Measurements from ENCODE around the gene PARD3B. TPM values are rescaled to one million over a fixed set of nuclear protein-coding genes. Genes with fewer than 3 reads are reported as not detected.

PARD3B gene
- total and polyA plus RNA-seq, 2 of the 4 experiments (the other 2 are of a cell fraction): 3.3 to 15.6 TPM

GRCh38 chr2:204827701-204828590 lies 282.7 kb downstream of the PARD3B start:
- DNase-seq (no peak), ATAC-seq (ENCODE audit: low read depth) (no peak)
- H2AK9ac ChIP-seq (replicated peaks; ENCODE audit: low read depth, low read length, poor library complexity): no peak overlapping the region
- H2BK15ac ChIP-seq (ENCODE audit: low read depth, low read length): no peak overlapping the region
- no peak overlapping the region for H3K18ac ChIP-seq (ENCODE audit: low read depth, low read length)
- no peaks in the 10 kb centered on the region for H3K9me1 ChIP-seq (ENCODE audit: insufficient read depth, low read length)
- intact Hi-C loops (cut with micrococcal nuclease) (no loop called here), dilution Hi-C loops (cut with HindIII; ENCODE audit: low sequenced_read_pairs, unreplicated experiment) (no loop called here), in situ Hi-C loops (cut with MboI; ENCODE audit: low sequenced_read_pairs) (no loop called here)
- H3K4me1 ChIP-seq (ENCODE audit: control insufficient read depth, insufficient read depth, low read length): no peaks in the 10 kb centered on the region
- POLR2A ChIA-PET (ENCODE audit: unreplicated experiment): no interaction called here
- BruUV-seq (replicated peaks): no TSS peak
- H3K36me3 ChIP-seq (ENCODE audit: control insufficient read depth, insufficient read depth, low read length): no peaks in the 10 kb centered on the region
- no peak overlapping the region for H3K4me3 ChIP-seq (ENCODE audit: insufficient read depth, low read depth, low read length)
- no peak overlapping the region for H3K27ac ChIP-seq (ENCODE audit: insufficient read depth, low read length)
- no CpG with 5 or more reads among the region's 9 CpGs for WGBS, 2 experiments (ENCODE audit: extremely low coverage in 2 of 2, insufficient read length in 1 of 2)
- H3K79me1 ChIP-seq (ENCODE audit: low read depth in 1 of 2, low read length in 2 of 2): peaks cover 3 to 23% of the 10 kb centered on the region in 2 experiments; a peak in 3 of 4 replicates
- H4K5ac ChIP-seq (ENCODE audit: low read depth, low read length): no peak overlapping the region
- H2BK5ac ChIP-seq (ENCODE audit: low read depth, low read length, poor library complexity, severe bottlenecking): no peak overlapping the region
- H3K14ac ChIP-seq (replicated peaks; ENCODE audit: low read depth, low read length): no peak overlapping the region
- no peak overlapping the region for H2AK5ac ChIP-seq (ENCODE audit: low read depth, low read length)
- H3K56ac ChIP-seq (ENCODE audit: extremely low read depth, insufficient read depth, low read length): no peak overlapping the region
- H3K4me2 ChIP-seq (ENCODE audit: low read depth, low read length): no peak overlapping the region
- no peak overlapping the region for H4K91ac ChIP-seq (ENCODE audit: insufficient read depth, low read depth, low read length)
- H3K9ac ChIP-seq (ENCODE audit: low read depth, low read length): no peak overlapping the region
- TF ChIP-seq RCOR1 (IDR thresholded peaks at IDR 0.05; ENCODE audit: insufficient replicate concordance, low read length) (no peak), RAD21 (IDR thresholded peaks at IDR 0.05; ENCODE audit: low read length) (no peak), BHLHE40 (IDR thresholded peaks at IDR 0.05; ENCODE audit: low read depth, low read length) (no peak), SMC3 (IDR thresholded peaks at IDR 0.05; ENCODE audit: low read depth, low read length) (no peak), CEBPB (IDR thresholded peaks at IDR 0.05; ENCODE audit: low read depth, low read length) (no peak)
- H2AFZ ChIP-seq (replicated peaks; ENCODE audit: low read length, poor library complexity): no peak overlapping the region
- no peak overlapping the region for H3K23ac ChIP-seq (ENCODE audit: low read depth, low read length)
- H2BK20ac ChIP-seq (ENCODE audit: low read depth, low read length): no peak overlapping the region
- H3K9me3 ChIP-seq (ENCODE audit: control insufficient read depth, insufficient read depth, low read length): no peaks in the 10 kb centered on the region
- H3K4ac ChIP-seq (ENCODE audit: low read depth, low read length): no peak overlapping the region
- H2BK120ac ChIP-seq (ENCODE audit: low read depth, low read length): no peak overlapping the region
- no peaks in the 10 kb centered on the region for H3K27me3 ChIP-seq (ENCODE audit: control insufficient read depth, insufficient read depth, low read length)
- H4K8ac ChIP-seq (ENCODE audit: low read depth in 2 of 2, low read length in 2 of 2): no peak overlapping the region
- CTCF ChIA-PET: no interaction called here
- H4K20me1 ChIP-seq (ENCODE audit: insufficient read depth, low read length): no peaks in the 10 kb centered on the region
